Measurements from ENCODE around the gene NEAT1. TPM values are rescaled to one million over a fixed set of nuclear protein-coding genes. Genes with fewer than 3 reads are reported as not detected.

Gene NEAT1
- polyA plus RNA-seq, 2 donors, result 536 to 1,203 TPM

- no peaks in the 10 kb centered on the region for H3K9me3 ChIP-seq (ENCODE audit: control insufficient read depth in 2 of 2, insufficient read depth in 1 of 2, low read depth in 1 of 2, low read length in 1 of 2)
- WGBS, 2 donors, result 8 to 19% methylated on average over 11 of the region's 11 CpGs
- H3K27me3 ChIP-seq (ENCODE audit: control insufficient read depth in 1 of 2, insufficient read depth in 2 of 2, low read length in 2 of 2), result no peaks in the 10 kb centered on the region
- peaks cover 2 to 4% of the 10 kb centered on the region in 2 donors for H3K4me1 ChIP-seq (ENCODE audit: control insufficient read depth in 2 of 2, insufficient read depth in 2 of 2, low read length in 1 of 2)
- H3K36me3 ChIP-seq (ENCODE audit: control insufficient read depth in 2 of 2, insufficient read depth in 2 of 2, low read length in 1 of 2), result peaks cover 0 to 5% of the 10 kb centered on the region in 2 donors
- H3K4me3 ChIP-seq (ENCODE audit: low read depth in 1 of 2, low read length in 2 of 2), result peak overlapping the region; percentile 24 to 100
- H3K27ac ChIP-seq (ENCODE audit: low read depth in 2 of 2, low read length in 1 of 2), result peak overlapping the region; percentile 70 to 96
Measured at GRCh38 chr11:65427691-65428577, 5.3 kb downstream of the NEAT1 start.

DNA sequence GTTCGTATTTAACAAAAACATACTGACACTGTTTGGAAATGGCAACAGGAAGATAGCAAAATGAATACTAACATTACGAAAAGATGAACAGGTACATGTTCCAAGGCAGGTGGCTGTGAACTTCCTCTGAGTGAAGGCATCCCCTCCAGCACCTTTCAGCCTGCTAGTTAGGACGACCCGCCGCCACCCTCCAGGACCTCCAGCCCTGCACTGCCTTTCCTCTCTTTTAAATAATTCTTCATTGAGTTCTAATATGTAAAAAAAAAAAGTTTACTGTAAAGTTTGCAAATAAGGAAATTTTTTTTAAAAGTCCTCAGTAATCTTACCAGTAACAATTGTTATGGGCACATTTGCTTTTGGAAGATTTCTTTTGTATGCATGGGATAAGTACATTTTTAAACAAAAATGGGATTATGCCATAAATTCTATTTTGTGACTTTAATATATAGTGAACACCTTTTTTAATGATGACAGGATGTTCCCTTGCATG, 6.0 kb downstream of the NEAT1 start:
- Histone ChIP-seq H3K27ac (ENCODE audit: low read depth in 2 of 2, low read length in 1 of 2) (peak overlapping the region; percentile 70 to 96), H3K9me3 (ENCODE audit: control insufficient read depth in 2 of 2, insufficient read depth in 1 of 2, low read depth in 1 of 2, low read length in 1 of 2) (no peaks in the 10 kb centered on the region), H3K4me1 (ENCODE audit: control insufficient read depth in 2 of 2, insufficient read depth in 2 of 2, low read length in 1 of 2) (peaks cover 2 to 4% of the 10 kb centered on the region in 2 donors), H3K36me3 (ENCODE audit: control insufficient read depth in 2 of 2, insufficient read depth in 2 of 2, low read length in 1 of 2) (peaks cover 0 to 5% of the 10 kb centered on the region in 2 donors), H3K27me3 (ENCODE audit: control insufficient read depth in 1 of 2, insufficient read depth in 2 of 2, low read length in 2 of 2) (no peaks in the 10 kb centered on the region), H3K4me3 (ENCODE audit: low read depth in 1 of 2, low read length in 2 of 2) (peak overlapping the region; percentile 9 to 100)
- WGBS, 2 donors, result 13 to 22% methylated on average over 5 of the region's 5 CpGs

GRCh38 chr11:65429068-65429681, 6.6 kb downstream of the NEAT1 start:
- Histone ChIP-seq H3K27me3 (ENCODE audit: control insufficient read depth in 1 of 2, insufficient read depth in 2 of 2, low read length in 2 of 2) (no peaks in the 10 kb centered on the region), H3K4me1 (ENCODE audit: control insufficient read depth in 2 of 2, insufficient read depth in 2 of 2, low read length in 1 of 2) (peaks cover 2 to 4% of the 10 kb centered on the region in 2 donors), H3K36me3 (ENCODE audit: control insufficient read depth in 2 of 2, insufficient read depth in 2 of 2, low read length in 1 of 2) (peaks cover 0 to 5% of the 10 kb centered on the region in 2 donors), H3K27ac (ENCODE audit: low read depth in 2 of 2, low read length in 1 of 2) (peak overlapping the region; percentile 76 to 81), H3K9me3 (ENCODE audit: control insufficient read depth in 2 of 2, insufficient read depth in 1 of 2, low read depth in 1 of 2, low read length in 1 of 2) (no peaks in the 10 kb centered on the region), H3K4me3 (ENCODE audit: low read depth in 1 of 2, low read length in 2 of 2) (peak overlapping the region; percentile 29 to 37)
- 8 to 10% methylated on average over 9 of the region's 9 CpGs for WGBS, 2 donors

DNA sequence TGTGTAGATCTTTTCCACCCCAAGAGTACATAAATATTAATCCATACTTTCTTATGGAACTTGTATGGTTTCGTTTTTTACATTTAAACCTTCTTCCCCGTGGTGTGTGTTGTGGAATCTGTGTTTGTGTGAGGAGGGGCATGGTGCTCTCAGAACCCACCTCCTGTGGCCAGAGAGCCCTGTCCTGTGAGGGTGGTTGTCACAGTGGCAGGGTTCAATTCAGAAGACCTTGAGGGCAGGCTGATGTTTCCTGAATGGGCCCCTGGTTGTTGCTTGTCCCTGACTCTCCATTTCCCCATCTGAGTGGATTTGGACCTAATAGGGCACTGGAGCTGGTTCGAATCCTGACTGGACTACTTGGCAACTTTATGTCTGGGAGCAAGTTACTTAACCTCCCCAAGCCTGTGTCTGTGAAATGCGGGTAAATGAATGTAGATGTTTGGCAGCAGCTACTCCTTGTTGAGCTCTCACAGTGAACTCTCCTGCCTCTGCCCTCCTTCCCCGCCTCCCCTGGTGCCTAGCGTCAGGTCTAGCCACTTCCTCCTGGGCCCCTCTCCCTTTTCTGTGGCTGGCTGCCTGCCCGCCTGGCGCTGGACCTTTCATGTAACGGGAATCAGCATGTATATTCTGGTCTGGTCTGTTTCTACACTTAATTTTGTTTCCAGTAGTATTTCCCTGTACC, 7.3 kb downstream of the NEAT1 start:
- no peaks in the 10 kb centered on the region for H3K27me3 ChIP-seq (ENCODE audit: control insufficient read depth in 1 of 2, insufficient read depth in 2 of 2, low read length in 2 of 2)
- H3K27ac ChIP-seq (ENCODE audit: low read depth in 2 of 2, low read length in 1 of 2), result peak overlapping the region; percentile 84 to 90
- H3K9me3 ChIP-seq (ENCODE audit: control insufficient read depth in 2 of 2, insufficient read depth in 1 of 2, low read depth in 1 of 2, low read length in 1 of 2), result no peaks in the 10 kb centered on the region
- H3K36me3 ChIP-seq (ENCODE audit: control insufficient read depth in 2 of 2, insufficient read depth in 2 of 2, low read length in 1 of 2), result peaks cover 0 to 3% of the 10 kb centered on the region in 2 donors
- 5 to 10% methylated on average over 9 of the region's 9 CpGs for WGBS, 2 donors
- H3K4me1 ChIP-seq (ENCODE audit: control insufficient read depth in 2 of 2, insufficient read depth in 2 of 2, low read length in 1 of 2), result peaks cover 2 to 4% of the 10 kb centered on the region in 2 donors
- H3K4me3 ChIP-seq (ENCODE audit: low read depth in 1 of 2, low read length in 2 of 2), result peak overlapping the region in 1 of 2 donors; percentile 41

- Histone ChIP-seq H3K9me3 (ENCODE audit: control insufficient read depth in 2 of 2, insufficient read depth in 1 of 2, low read depth in 1 of 2, low read length in 1 of 2) (no peaks in the 10 kb centered on the region), H3K4me3 (ENCODE audit: low read depth in 1 of 2, low read length in 2 of 2) (peak overlapping the region in 1 of 2 donors; percentile 41), H3K27me3 (ENCODE audit: control insufficient read depth in 1 of 2, insufficient read depth in 2 of 2, low read length in 2 of 2) (no peaks in the 10 kb centered on the region), H3K4me1 (ENCODE audit: control insufficient read depth in 2 of 2, insufficient read depth in 2 of 2, low read length in 1 of 2) (peaks cover 2 to 4% of the 10 kb centered on the region in 2 donors), H3K27ac (ENCODE audit: low read depth in 2 of 2, low read length in 1 of 2) (peak overlapping the region; percentile 84 to 90), H3K36me3 (ENCODE audit: control insufficient read depth in 2 of 2, insufficient read depth in 2 of 2, low read length in 1 of 2) (peaks cover 3% of the 10 kb centered on the region in 2 donors)
- WGBS, 2 donors, result 31 to 35% methylated on average over 6 of the region's 6 CpGs
Measured at GRCh38 chr11:65430406-65431217, 8.0 kb downstream of the NEAT1 start.

GRCh38 chr11:65431451-65432099, 9.0 kb downstream of the NEAT1 start:
- Histone ChIP-seq H3K27me3 (ENCODE audit: control insufficient read depth in 1 of 2, insufficient read depth in 2 of 2, low read length in 2 of 2) (no peaks in the 10 kb centered on the region), H3K36me3 (ENCODE audit: control insufficient read depth in 2 of 2, insufficient read depth in 2 of 2, low read length in 1 of 2) (peaks cover 4 to 8% of the 10 kb centered on the region in 2 donors), H3K9me3 (ENCODE audit: control insufficient read depth in 2 of 2, insufficient read depth in 1 of 2, low read depth in 1 of 2, low read length in 1 of 2) (no peaks in the 10 kb centered on the region), H3K27ac (ENCODE audit: low read depth in 2 of 2, low read length in 1 of 2) (peak overlapping the region in 1 of 2 donors; percentile 42), H3K4me3 (ENCODE audit: low read depth in 1 of 2, low read length in 2 of 2) (no peak overlapping the region), H3K4me1 (ENCODE audit: control insufficient read depth in 2 of 2, insufficient read depth in 2 of 2, low read length in 1 of 2) (peaks cover 2 to 4% of the 10 kb centered on the region in 2 donors)
- WGBS, 2 donors, result 41 to 45% methylated on average over 4 of the region's 4 CpGs

GRCh38 chr11:65432100-65432650, 9.6 kb downstream of the NEAT1 start:
- Histone ChIP-seq H3K4me1 (ENCODE audit: control insufficient read depth in 2 of 2, insufficient read depth in 2 of 2, low read length in 1 of 2) (peaks cover under 1 to 4% of the 10 kb centered on the region in 2 donors), H3K36me3 (ENCODE audit: control insufficient read depth in 2 of 2, insufficient read depth in 2 of 2, low read length in 1 of 2) (peaks cover 4 to 8% of the 10 kb centered on the region in 2 donors), H3K27me3 (ENCODE audit: control insufficient read depth in 1 of 2, insufficient read depth in 2 of 2, low read length in 2 of 2) (no peaks in the 10 kb centered on the region), H3K9me3 (ENCODE audit: control insufficient read depth in 2 of 2, insufficient read depth in 1 of 2, low read depth in 1 of 2, low read length in 1 of 2) (no peaks in the 10 kb centered on the region), H3K4me3 (ENCODE audit: low read depth in 1 of 2, low read length in 2 of 2) (no peak overlapping the region), H3K27ac (ENCODE audit: low read depth in 2 of 2, low read length in 1 of 2) (no peak overlapping the region)
- 62 to 69% methylated on average over 2 of the region's 2 CpGs for WGBS, 2 donors

- no peak overlapping the region for H3K27ac ChIP-seq (ENCODE audit: low read depth in 2 of 2, low read length in 1 of 2)
- H3K4me3 ChIP-seq (ENCODE audit: low read depth in 1 of 2, low read length in 2 of 2), result peak overlapping the region in 1 of 2 donors; percentile 5
- H3K4me1 ChIP-seq (ENCODE audit: control insufficient read depth in 2 of 2, insufficient read depth in 2 of 2, low read length in 1 of 2), result peaks cover 0 to 4% of the 10 kb centered on the region in 2 donors
- H3K9me3 ChIP-seq (ENCODE audit: control insufficient read depth in 2 of 2, insufficient read depth in 1 of 2, low read depth in 1 of 2, low read length in 1 of 2), result no peaks in the 10 kb centered on the region
- peaks cover 7 to 11% of the 10 kb centered on the region in 2 donors for H3K36me3 ChIP-seq (ENCODE audit: control insufficient read depth in 2 of 2, insufficient read depth in 2 of 2, low read length in 1 of 2)
- H3K27me3 ChIP-seq (ENCODE audit: control insufficient read depth in 1 of 2, insufficient read depth in 2 of 2, low read length in 2 of 2), result no peaks in the 10 kb centered on the region
- WGBS, 2 donors, result 94 to 100% methylated on average over 1 of the region's 1 CpG
Measured at GRCh38 chr11:65432686-65433582, 10.3 kb downstream of the NEAT1 start.

Measured in esophagus (tissue), 2 donors.